Mucosa of descending colon (tissue), 3 donors: ENCODE data around the gene CCR5. TPM values are rescaled to one million over a fixed set of nuclear protein-coding genes. Genes with fewer than 3 reads are reported as not detected.

ENCODE experiments used
- ATAC-seq: fragments of 200-7000 bp; cut with Tn5 transposase; one replicate; pipeline ENCODE4 v1.9.1; 2020; ENCODE audit warnings: mild to moderate bottlenecking, moderate library complexity
- DNase-seq, 3 donors: peaks; one replicate each; pipeline ENCODE4 v3.0.0-alpha.2; 2020
- H3K36me3 ChIP-seq: fragments of 200-600 bp; one replicate; pipeline ENCODE4 v1.8.0; 2021; ENCODE audit warnings: low read depth, mild to moderate bottlenecking
- H3K4me1 ChIP-seq: fragments of 200-600 bp; one replicate; pipeline ENCODE4 v1.8.0; 2021; ENCODE audit warnings: low read depth, mild to moderate bottlenecking
- H3K4me3 ChIP-seq: fragments of 200-600 bp; one replicate; pipeline ENCODE4 v1.8.0; 2021; ENCODE audit warnings: mild to moderate bottlenecking
- H3K9me3 ChIP-seq: fragments of 200-600 bp; one replicate; pipeline ENCODE4 v1.8.0; 2021; ENCODE audit warnings: mild to moderate bottlenecking
- intact Hi-C, 2 donors: fragments of 100-400 bp; cut with DNase I in 1 of 2; cut with micrococcal nuclease in 1 of 2; formaldehyde crosslinking; loops; one replicate each; pipeline versions ENCODE4 v1.11.0 to v1.11.1; 2022; cut with DNase I, micrococcal nuclease
- total RNA-seq, 3 donors: library from RNA; stranded (reverse); fragmentation: NEBNext Ultra II Directional in 2 of 3; extraction: Animal tissue kit (Norgen Biotek cat#: 25700) in 2 of 3; gene quantifications; one replicate each; pipeline versions ENCODE4 v1.2.1 to v1.2.4, GENCODE V29; 2021 to 2023
- TF ChIP-seq, protein P1 (sequence below): fragments of 200-600 bp; IDR thresholded peaks from one replicate; pipeline ENCODE4 v1.8.0; 2022; ENCODE audit warnings: antibody characterized with exemption, mild to moderate bottlenecking
- donor health status: DM: no; HTN: no; CAD: no; lungs with moderate emphysema.
- donor health status: DM: no; HTN: no; CAD: no.
- donor health status: DM: no; HTN: yes; CAD: no.

Gene CCR5
- total RNA-seq, 3 donors from 2014 or later: 1.9 to 3.4 (median 2.4) TPM

DNA sequence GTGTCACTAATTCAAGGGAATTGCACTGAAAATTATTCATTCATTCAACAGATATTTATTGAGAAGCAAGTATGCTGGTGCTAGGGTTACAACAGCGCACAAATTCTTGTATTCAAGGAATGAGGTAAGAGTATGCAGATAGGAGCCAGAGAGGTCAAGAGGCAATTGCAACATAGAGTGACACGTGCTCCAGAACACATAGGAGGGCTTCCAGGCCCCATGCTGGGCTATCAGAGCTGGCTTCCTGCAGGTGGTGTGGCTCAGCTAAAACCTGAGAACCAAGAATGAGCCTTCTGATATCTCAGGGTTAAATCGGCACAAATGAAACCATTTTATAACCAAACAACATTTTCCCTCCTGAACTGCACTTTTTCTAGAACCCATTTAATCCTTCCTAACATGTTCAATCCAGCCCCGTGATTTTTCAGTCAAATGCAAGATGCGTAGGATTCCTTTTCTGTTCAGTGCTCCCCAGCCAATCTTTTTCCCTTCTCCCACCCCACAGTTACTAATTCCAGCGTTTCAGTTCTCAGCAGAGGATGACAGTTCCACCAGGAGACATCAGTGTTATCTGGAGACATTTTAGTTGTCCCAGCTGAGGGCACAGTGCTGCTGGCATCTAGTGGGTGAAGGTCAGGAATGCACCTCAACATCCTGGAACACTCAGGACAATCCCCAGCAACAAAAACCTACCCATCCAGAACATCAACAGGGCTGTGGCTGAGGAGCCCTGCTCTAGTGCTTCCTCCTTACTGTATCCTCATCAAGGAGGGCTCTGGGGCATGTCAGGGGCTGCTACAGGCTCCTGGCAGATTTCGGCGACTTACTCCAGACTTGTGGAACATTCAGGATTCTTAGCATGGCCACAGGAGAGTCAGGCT lies 23.0 kb downstream of the CCR5 start:
- DNase-seq (no peak), ATAC-seq (peak; percentile 25)
- Histone ChIP-seq H3K4me1 (no peaks in the 10 kb centered on the region), H3K36me3 (no peaks in the 10 kb centered on the region), H3K4me3 (no peak overlapping the region), H3K9me3 (no peaks in the 10 kb centered on the region)
- intact Hi-C loops: no loop called here
- TF ChIP-seq, protein P1, sequence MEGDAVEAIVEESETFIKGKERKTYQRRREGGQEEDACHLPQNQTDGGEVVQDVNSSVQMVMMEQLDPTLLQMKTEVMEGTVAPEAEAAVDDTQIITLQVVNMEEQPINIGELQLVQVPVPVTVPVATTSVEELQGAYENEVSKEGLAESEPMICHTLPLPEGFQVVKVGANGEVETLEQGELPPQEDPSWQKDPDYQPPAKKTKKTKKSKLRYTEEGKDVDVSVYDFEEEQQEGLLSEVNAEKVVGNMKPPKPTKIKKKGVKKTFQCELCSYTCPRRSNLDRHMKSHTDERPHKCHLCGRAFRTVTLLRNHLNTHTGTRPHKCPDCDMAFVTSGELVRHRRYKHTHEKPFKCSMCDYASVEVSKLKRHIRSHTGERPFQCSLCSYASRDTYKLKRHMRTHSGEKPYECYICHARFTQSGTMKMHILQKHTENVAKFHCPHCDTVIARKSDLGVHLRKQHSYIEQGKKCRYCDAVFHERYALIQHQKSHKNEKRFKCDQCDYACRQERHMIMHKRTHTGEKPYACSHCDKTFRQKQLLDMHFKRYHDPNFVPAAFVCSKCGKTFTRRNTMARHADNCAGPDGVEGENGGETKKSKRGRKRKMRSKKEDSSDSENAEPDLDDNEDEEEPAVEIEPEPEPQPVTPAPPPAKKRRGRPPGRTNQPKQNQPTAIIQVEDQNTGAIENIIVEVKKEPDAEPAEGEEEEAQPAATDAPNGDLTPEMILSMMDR: no peak

DNA sequence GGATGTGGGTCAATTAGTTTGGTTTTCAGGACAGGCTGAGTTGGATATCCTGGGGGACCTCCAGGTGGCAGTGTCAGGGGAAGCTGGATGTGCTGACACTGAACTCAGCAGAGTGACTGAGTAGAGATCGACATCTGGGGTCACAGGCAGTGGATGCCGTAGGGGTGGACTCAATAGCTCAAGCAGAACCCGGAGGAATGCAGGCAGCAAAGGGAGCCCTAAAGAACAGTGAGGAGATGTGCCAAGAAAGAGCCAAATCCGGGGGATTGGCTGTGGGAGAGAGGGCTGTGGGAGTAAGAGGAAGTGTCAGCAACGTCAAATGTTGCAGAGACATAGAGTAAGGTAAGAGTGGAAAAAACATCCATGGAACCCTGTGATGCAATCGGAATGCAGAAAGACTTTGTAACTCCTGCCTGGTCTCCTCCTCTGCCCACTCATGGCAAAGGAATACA lies 24.5 kb downstream of the CCR5 start:
- Histone ChIP-seq H3K4me1 (no peaks in the 10 kb centered on the region), H3K4me3 (no peak overlapping the region), H3K36me3 (no peaks in the 10 kb centered on the region), H3K9me3 (no peaks in the 10 kb centered on the region)
- DNase-seq (no peak), ATAC-seq (peak; percentile 24)
- TF ChIP-seq, protein P1: no peak
- intact Hi-C loops: no loop called here

DNA sequence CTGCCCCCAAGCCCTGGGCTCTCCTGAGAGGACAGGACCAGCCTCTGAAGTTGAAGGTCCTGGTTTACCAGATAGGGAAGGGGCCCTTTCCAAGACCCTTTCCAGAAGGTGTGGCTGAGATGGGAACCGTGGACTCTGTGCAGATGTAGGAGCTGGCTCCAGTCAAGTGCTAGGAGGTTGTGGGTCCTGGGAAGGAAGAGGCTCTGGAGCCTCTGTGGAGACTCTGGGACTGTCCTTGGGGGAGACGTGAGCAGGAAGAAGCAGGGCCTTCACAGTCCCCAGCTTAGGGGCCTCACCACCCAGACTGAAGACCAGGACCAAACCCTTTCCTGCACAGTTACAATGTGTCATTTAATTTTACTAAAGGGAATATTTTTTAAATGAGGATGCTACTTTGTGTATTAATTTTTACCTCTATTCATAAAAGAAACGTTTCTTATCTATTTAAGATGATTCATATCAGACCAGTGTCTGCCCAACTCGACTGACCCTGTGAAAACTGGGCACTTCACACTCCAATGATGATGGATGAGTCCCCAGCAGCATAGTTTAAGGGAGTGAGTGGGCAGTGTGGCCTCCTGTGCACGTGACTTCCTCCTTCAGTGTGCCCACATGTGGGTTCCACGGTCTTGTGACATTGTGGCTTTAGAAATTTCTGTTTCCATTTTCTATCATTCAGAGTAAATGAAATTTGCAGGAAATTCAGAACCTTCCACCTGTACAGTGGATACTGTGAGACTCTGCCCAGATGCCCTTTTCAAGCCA lies 25.2 kb downstream of the CCR5 start:
- intact Hi-C loops: no loop called here
- no peak for DNase-seq
- TF ChIP-seq, protein P1: no peak
- Histone ChIP-seq H3K36me3 (no peaks in the 10 kb centered on the region), H3K4me3 (no peak overlapping the region), H3K9me3 (no peaks in the 10 kb centered on the region), H3K4me1 (no peaks in the 10 kb centered on the region)
- ATAC-seq: peak; percentile 43

DNA sequence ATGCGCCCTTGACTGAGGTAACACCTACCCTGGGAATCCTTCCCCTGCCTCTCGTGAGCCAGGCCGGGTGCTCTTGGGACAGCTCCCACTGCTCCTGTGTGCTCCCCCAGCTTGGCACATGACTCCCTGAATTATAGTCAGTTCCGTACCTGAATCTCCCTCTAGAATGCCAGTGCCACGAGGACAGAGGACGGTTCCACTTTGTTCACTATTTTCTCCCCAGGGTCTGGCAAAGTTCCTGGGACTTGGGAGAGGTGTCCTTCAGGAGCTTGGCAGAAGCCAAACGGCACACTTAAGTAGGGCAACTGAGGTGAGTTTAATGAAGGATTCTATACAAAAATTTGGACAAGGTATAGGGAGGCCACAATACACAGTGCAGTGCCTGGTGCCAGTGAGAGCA lies 26.4 kb downstream of the CCR5 start:
- TF ChIP-seq, protein P1: no peak
- ATAC-seq: no peak
- H3K4me3 ChIP-seq: no peak overlapping the region
- H3K36me3 ChIP-seq: no peaks in the 10 kb centered on the region
- intact Hi-C loops: no loop called here
- no peaks in the 10 kb centered on the region for H3K9me3 ChIP-seq
- H3K4me1 ChIP-seq: no peaks in the 10 kb centered on the region
- DNase-seq: no peak

DNA sequence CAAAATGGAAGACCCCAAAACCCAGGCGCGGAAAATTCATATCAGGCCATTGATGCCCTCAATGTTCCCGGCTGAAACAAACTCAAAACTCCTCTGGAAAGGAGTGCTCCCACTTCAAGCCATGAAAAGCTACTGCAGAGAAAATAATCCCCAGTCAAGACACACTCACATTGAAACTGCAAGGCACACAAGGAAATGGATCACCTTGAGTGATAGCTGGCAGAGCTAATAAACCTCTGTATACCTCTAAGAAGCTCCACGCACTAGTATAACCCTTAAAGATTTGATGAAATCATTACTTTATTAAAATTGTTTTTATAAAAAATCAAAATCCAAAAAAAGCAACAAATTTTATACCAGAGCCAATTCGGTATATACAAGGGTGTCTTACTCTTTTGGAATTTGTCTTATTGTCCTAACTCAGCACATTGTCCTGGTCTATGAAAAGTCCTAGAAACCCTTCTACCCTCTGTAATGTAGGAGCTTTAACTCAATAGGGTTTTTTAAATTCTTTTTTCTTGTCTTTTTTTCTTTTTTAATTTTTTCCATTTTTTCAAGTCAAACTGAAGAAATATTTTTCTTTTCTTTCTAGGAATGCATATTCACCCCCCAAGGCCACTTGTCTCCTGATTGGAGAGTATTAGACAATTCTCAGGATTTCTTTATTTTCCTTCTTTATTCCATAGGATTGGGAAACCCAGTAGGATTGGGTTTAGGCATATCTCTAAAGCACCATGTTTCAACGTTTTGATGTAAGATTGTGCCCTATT lies 27.6 kb downstream of the CCR5 start:
- no peak overlapping the region for H3K4me3 ChIP-seq
- H3K36me3 ChIP-seq: no peaks in the 10 kb centered on the region
- intact Hi-C loops: no loop called here
- no peaks in the 10 kb centered on the region for H3K4me1 ChIP-seq
- no peaks in the 10 kb centered on the region for H3K9me3 ChIP-seq
- ATAC-seq (no peak), DNase-seq (no peak)
- TF ChIP-seq, protein P1: no peak
